Measurements from ENCODE around the gene WDR37. TPM values are rescaled to one million over a fixed set of nuclear protein-coding genes. Genes with fewer than 3 reads are reported as not detected.

WDR37 gene
- total RNA-seq, 1 experiment from 2014 or later, result 9.6 TPM

DNA sequence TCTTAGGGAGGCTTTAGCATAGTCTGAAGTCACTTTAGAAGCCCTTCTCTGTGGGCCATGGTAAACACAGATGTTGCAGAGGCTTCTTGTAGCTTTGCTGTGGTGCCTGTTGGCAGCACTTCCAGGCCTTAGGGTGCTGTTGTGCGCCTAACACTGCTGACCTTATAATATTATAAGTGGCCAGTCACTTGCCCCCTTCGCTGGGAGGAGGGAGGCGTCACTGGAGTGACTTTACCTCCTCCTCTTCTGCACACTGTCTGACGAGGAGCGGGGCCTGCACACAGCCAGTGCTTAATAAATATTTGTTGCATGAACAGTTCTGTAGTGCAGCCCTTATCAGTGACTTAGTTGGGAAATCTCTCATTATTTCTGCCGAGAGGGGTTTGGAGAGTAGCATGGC is 63.3 kb downstream of the WDR37 start:
- TF ChIP-seq POLR2AphosphoS5 (IDR thresholded peaks at IDR 0.05; ENCODE audit: low read depth, low read length) (no peak), SIN3A (IDR thresholded peaks at IDR 0.05; ENCODE audit: borderline replicate concordance, insufficient read depth, low read depth, low read length) (no peak), TCF7L2 (IDR thresholded peaks at IDR 0.05; ENCODE audit: low read depth, low read length) (no peak)
- TF ChIP-seq, protein P1, sequence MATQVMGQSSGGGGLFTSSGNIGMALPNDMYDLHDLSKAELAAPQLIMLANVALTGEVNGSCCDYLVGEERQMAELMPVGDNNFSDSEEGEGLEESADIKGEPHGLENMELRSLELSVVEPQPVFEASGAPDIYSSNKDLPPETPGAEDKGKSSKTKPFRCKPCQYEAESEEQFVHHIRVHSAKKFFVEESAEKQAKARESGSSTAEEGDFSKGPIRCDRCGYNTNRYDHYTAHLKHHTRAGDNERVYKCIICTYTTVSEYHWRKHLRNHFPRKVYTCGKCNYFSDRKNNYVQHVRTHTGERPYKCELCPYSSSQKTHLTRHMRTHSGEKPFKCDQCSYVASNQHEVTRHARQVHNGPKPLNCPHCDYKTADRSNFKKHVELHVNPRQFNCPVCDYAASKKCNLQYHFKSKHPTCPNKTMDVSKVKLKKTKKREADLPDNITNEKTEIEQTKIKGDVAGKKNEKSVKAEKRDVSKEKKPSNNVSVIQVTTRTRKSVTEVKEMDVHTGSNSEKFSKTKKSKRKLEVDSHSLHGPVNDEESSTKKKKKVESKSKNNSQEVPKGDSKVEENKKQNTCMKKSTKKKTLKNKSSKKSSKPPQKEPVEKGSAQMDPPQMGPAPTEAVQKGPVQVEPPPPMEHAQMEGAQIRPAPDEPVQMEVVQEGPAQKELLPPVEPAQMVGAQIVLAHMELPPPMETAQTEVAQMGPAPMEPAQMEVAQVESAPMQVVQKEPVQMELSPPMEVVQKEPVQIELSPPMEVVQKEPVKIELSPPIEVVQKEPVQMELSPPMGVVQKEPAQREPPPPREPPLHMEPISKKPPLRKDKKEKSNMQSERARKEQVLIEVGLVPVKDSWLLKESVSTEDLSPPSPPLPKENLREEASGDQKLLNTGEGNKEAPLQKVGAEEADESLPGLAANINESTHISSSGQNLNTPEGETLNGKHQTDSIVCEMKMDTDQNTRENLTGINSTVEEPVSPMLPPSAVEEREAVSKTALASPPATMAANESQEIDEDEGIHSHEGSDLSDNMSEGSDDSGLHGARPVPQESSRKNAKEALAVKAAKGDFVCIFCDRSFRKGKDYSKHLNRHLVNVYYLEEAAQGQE (IDR thresholded peaks at IDR 0.05; ENCODE audit: insufficient read depth in 1 of 2, low read depth in 2 of 2, low read length in 1 of 2), result no peak
- TF ChIP-seq, protein P2, sequence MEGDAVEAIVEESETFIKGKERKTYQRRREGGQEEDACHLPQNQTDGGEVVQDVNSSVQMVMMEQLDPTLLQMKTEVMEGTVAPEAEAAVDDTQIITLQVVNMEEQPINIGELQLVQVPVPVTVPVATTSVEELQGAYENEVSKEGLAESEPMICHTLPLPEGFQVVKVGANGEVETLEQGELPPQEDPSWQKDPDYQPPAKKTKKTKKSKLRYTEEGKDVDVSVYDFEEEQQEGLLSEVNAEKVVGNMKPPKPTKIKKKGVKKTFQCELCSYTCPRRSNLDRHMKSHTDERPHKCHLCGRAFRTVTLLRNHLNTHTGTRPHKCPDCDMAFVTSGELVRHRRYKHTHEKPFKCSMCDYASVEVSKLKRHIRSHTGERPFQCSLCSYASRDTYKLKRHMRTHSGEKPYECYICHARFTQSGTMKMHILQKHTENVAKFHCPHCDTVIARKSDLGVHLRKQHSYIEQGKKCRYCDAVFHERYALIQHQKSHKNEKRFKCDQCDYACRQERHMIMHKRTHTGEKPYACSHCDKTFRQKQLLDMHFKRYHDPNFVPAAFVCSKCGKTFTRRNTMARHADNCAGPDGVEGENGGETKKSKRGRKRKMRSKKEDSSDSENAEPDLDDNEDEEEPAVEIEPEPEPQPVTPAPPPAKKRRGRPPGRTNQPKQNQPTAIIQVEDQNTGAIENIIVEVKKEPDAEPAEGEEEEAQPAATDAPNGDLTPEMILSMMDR (IDR thresholded peaks at IDR 0.05), result no peak
- Histone ChIP-seq H3K27ac (ENCODE audit: low read length) (no peak overlapping the region), H3K4me1 (ENCODE audit: control insufficient read depth, insufficient read depth, low read length) (no peaks in the 10 kb centered on the region), H3K27me3 (ENCODE audit: control insufficient read depth, insufficient read depth, low read length) (no peaks in the 10 kb centered on the region), H3K4me3 (ENCODE audit: low read depth in 2 of 2, low read length in 2 of 2) (no peak overlapping the region), H3K36me3 (ENCODE audit: control insufficient read depth, insufficient read depth, low read length) (no peaks in the 10 kb centered on the region), H3K9me3 (ENCODE audit: control insufficient read depth, insufficient read depth, low read depth, low read length) (no peaks in the 10 kb centered on the region)
- ATAC-seq (no peak), DNase-seq (ENCODE audit: low read depth, low spot score) (no peak)
- no TSS peak for BruUV-seq (replicated peaks)
- ChIA-PET CTCF (no interaction called here), POLR2A (no interaction called here)
- intact Hi-C loops (cut with micrococcal nuclease; ENCODE audit: unreplicated experiment) (no loop called here), in situ Hi-C loops (cut with HindIII; ENCODE audit: low pct_unique_long_range_greater_than_20kb, low sequenced_read_pairs) (no loop called here)

DNA sequence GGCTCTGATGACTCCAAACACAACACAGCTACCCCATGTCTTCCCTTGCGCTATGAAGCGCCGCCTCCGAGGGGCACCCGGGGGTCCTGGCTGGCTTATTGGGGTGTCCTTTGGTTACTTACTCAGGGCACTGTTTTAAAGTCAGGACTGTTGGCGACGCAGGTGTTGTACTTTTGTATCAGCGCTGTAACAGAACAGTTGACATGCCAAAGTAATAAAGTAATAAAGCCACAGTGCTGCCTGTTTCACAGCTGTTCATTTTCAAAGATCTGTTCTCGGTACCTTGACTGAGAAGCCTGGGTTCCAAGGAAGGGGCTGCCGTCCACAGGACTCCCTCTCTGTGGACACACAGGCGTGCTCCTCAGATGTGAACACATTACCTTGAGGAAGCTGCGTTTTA is 64.1 kb downstream of the WDR37 start:
- ChIA-PET POLR2A (no interaction called here), CTCF (no interaction called here)
- ATAC-seq, result no peak
- intact Hi-C loops (cut with micrococcal nuclease; ENCODE audit: unreplicated experiment) (no loop called here), in situ Hi-C loops (cut with HindIII; ENCODE audit: low pct_unique_long_range_greater_than_20kb, low sequenced_read_pairs) (no loop called here)
- no peaks in the 10 kb centered on the region for H3K27me3 ChIP-seq (ENCODE audit: control insufficient read depth, insufficient read depth, low read length)
- TF ChIP-seq SIN3A (IDR thresholded peaks at IDR 0.05; ENCODE audit: borderline replicate concordance, insufficient read depth, low read depth, low read length) (no peak), TCF7L2 (IDR thresholded peaks at IDR 0.05; ENCODE audit: low read depth, low read length) (no peak), POLR2AphosphoS5 (IDR thresholded peaks at IDR 0.05; ENCODE audit: low read depth, low read length) (no peak)
- TF ChIP-seq, protein P1 (IDR thresholded peaks at IDR 0.05; ENCODE audit: insufficient read depth in 1 of 2, low read depth in 2 of 2, low read length in 1 of 2), result no peak
- TF ChIP-seq, protein P2 (IDR thresholded peaks at IDR 0.05), result no peak
- no TSS peak for BruUV-seq (replicated peaks)
- no peaks in the 10 kb centered on the region for H3K36me3 ChIP-seq (ENCODE audit: control insufficient read depth, insufficient read depth, low read length)
- DNase-seq (ENCODE audit: low read depth, low spot score), result no peak
- no peak overlapping the region for H3K27ac ChIP-seq (ENCODE audit: low read length)
- no peaks in the 10 kb centered on the region for H3K4me1 ChIP-seq (ENCODE audit: control insufficient read depth, insufficient read depth, low read length)
- H3K9me3 ChIP-seq (ENCODE audit: control insufficient read depth, insufficient read depth, low read depth, low read length), result no peaks in the 10 kb centered on the region
- no peak overlapping the region for H3K4me3 ChIP-seq (ENCODE audit: low read depth in 2 of 2, low read length in 2 of 2)
